MM.1S (cell line): ENCODE data around the gene PAH.

ENCODE experiments used
- DNase-seq: peaks from one replicate; pipeline ENCODE4 v3.0.0-alpha.2; 2015
- H2AFZ ChIP-seq: fragments of 300-600 bp; sonication (generic); 2 replicates; pipeline ENCODE4 v1.6.0; 2016; ENCODE audit warnings: antibody characterized with exemption, low read length
- H3F3A ChIP-seq: fragments of 300-600 bp; sonication (generic); 2 replicates; pipeline ENCODE4 v1.6.1; 2016; ENCODE audit warnings: mild to moderate bottlenecking, antibody characterized with exemption, low read length, moderate library complexity, mixed read lengths; ENCODE audit not compliant: insufficient read depth
- H3K27ac ChIP-seq: fragments of 300-600 bp; sonication (generic); 2 replicates; pipeline ENCODE4 v1.5.1; 2016; ENCODE audit warnings: mild to moderate bottlenecking, low read length
- H3K27me3 ChIP-seq: fragments of 300-600 bp; sonication (generic); replicated peaks from 2 replicates; pipeline ENCODE4 v1.6.0; 2016; ENCODE audit warnings: low read length; ENCODE audit not compliant: insufficient read depth
- H3K36me3 ChIP-seq: fragments of 300-600 bp; sonication (generic); replicated peaks from 2 replicates; pipeline ENCODE4 v1.6.1; 2016; ENCODE audit warnings: mild to moderate bottlenecking, low read length, mixed read lengths; ENCODE audit not compliant: insufficient read depth
- H3K4me1 ChIP-seq: fragments of 300-600 bp; sonication (generic); 2 replicates; pipeline ENCODE4 v1.6.1; 2016; ENCODE audit warnings: low read length, mixed read lengths
- H3K4me2 ChIP-seq: fragments of 300-600 bp; sonication (generic); 2 replicates; pipeline ENCODE4 v1.6.0; 2016; ENCODE audit warnings: low read depth, low read length
- H3K4me3 ChIP-seq: fragments of 300-600 bp; sonication (generic); 2 replicates; pipeline ENCODE4 v1.5.1; 2016; ENCODE audit warnings: low read length, mixed read lengths
- H3K79me2 ChIP-seq: fragments of 300-600 bp; sonication (generic); 2 replicates; pipeline ENCODE4 v1.6.1; 2016; ENCODE audit warnings: mixed run types, low read length, mixed read lengths
- H3K9ac ChIP-seq: fragments of 300-600 bp; sonication (generic); 2 replicates; pipeline ENCODE4 v1.6.1; 2016; ENCODE audit warnings: low read length, mixed read lengths
- H3K9me2 ChIP-seq: fragments of 300-600 bp; sonication (generic); replicated peaks from 2 replicates; pipeline ENCODE4 v1.6.1; 2016; ENCODE audit warnings: mild to moderate bottlenecking, low read length, mixed read lengths; ENCODE audit not compliant: insufficient read depth
- H3K9me3 ChIP-seq: fragments of 300-600 bp; sonication (generic); replicated peaks from 2 replicates; pipeline ENCODE4 v1.6.1; 2016; ENCODE audit warnings: mild to moderate bottlenecking, low read length, mixed read lengths; ENCODE audit not compliant: insufficient read depth
- H4K20me1 ChIP-seq: fragments of 300-600 bp; sonication (generic); 2 replicates; pipeline ENCODE4 v1.6.1; 2016; ENCODE audit warnings: mild to moderate bottlenecking, low read length, moderate library complexity, mixed read lengths; ENCODE audit not compliant: insufficient read depth
- EZH2 ChIP-seq: fragments of 300-600 bp; sonication (generic); optimal IDR thresholded peaks from 2 replicates; pipeline ENCODE3; 2017; ENCODE audit warnings: low read depth, mild to moderate bottlenecking, antibody characterized with exemption, low read length, mixed read lengths
- EZH2phosphoT487 ChIP-seq: fragments of 300-600 bp; sonication (generic); IDR thresholded peaks from 2 replicates; pipeline ENCODE4 v1.6.1; 2018; ENCODE audit warnings: antibody characterized with exemption, low read length
- TF ChIP-seq, protein P1 (sequence below): fragments of 300-600 bp; sonication (generic); IDR thresholded peaks from 2 replicates; pipeline ENCODE4 v1.5.1; 2016; ENCODE audit warnings: antibody characterized with exemption, low read length, mixed read lengths

PAH gene

DNA sequence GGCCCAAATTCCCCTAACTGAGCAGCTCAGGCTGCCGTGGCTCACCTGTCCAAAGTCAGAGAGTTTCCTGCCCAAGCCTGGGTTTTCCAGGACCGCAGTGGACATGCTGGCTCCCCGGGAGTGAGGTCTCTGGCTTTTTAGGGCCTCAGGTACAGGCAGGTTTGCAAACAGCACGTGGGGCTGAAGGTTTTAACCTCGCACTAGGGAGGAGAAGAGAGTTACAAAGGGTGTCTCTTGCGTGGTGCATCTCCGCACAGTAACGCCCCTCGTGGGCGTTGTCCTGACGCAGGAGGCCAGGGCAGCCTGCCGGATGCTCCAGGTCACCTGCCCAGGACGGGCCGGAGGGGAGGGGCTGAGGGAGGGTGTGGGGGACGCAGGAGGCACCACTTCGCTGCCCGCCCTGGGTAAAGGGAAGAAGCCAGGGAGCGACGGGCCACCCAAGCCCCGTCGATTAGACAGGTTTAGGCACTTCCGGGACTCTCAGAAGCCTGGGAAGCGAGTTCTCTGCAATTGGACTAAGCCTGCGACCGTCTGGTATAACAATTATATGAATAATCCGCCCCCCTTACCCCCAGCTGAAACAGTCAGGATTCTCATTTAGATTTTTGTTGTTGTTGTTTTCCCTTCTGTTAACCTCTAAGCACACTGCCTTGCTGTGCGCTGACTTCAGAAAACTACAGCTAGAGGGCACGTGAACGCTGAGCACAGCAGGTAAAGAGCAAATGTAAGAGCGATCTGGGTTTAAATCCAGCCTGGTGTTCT is at the start of gene PAH:
TSS of gene PAH (minus strand) at position 219 of the 762 bp plus-strand sequence. CDS start at position 105, 114 bp downstream.
- Histone ChIP-seq H3K9me2 (no peaks in the 10 kb centered on the region), H2AFZ (peak within 1 kb of the TSS; percentile 49), H3K9me3 (no peaks in the 10 kb centered on the region), H3K4me2 (peak within 1 kb of the TSS; percentile 33; the same call in 1 of the 2 replicates), H3K4me3 (peak within 1 kb of the TSS; percentile 34; the same call in 1 of the 2 replicates), H3K9ac (no peak within 1 kb of the TSS), H3K27me3 (no peaks in the 10 kb centered on the region), H3F3A (no peaks in the 10 kb centered on the region), H3K27ac (no peak within 1 kb of the TSS), H3K36me3 (no peaks in the 10 kb centered on the region), H4K20me1 (no peaks in the 10 kb centered on the region), H3K4me1 (no peaks in the 10 kb centered on the region), H3K79me2 (no peaks in the 10 kb centered on the region)
- no peak for DNase-seq
- TF ChIP-seq EZH2phosphoT487 (no peak), EZH2 (no peak)
- TF ChIP-seq, protein P1, sequence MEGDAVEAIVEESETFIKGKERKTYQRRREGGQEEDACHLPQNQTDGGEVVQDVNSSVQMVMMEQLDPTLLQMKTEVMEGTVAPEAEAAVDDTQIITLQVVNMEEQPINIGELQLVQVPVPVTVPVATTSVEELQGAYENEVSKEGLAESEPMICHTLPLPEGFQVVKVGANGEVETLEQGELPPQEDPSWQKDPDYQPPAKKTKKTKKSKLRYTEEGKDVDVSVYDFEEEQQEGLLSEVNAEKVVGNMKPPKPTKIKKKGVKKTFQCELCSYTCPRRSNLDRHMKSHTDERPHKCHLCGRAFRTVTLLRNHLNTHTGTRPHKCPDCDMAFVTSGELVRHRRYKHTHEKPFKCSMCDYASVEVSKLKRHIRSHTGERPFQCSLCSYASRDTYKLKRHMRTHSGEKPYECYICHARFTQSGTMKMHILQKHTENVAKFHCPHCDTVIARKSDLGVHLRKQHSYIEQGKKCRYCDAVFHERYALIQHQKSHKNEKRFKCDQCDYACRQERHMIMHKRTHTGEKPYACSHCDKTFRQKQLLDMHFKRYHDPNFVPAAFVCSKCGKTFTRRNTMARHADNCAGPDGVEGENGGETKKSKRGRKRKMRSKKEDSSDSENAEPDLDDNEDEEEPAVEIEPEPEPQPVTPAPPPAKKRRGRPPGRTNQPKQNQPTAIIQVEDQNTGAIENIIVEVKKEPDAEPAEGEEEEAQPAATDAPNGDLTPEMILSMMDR = 0 out of 2 replicates have a peak, but pooled peaks have one; percentile 5

GRCh38 chr12:102966200-102966863 is 49.3 kb upstream of the PAH start:
- H3K27ac ChIP-seq = no peak overlapping the region
- H3K9ac ChIP-seq = no peak overlapping the region
- no peak overlapping the region for H2AFZ ChIP-seq
- no peaks in the 10 kb centered on the region for H3K9me3 ChIP-seq
- H3K27me3 ChIP-seq = no peaks in the 10 kb centered on the region
- H3K4me2 ChIP-seq = no peak overlapping the region
- no peak for DNase-seq
- H3K4me3 ChIP-seq = no peak overlapping the region
- no peaks in the 10 kb centered on the region for H3F3A ChIP-seq
- H3K79me2 ChIP-seq = no peaks in the 10 kb centered on the region
- H4K20me1 ChIP-seq = no peaks in the 10 kb centered on the region
- H3K9me2 ChIP-seq = no peaks in the 10 kb centered on the region
- no peaks in the 10 kb centered on the region for H3K4me1 ChIP-seq
- H3K36me3 ChIP-seq = no peaks in the 10 kb centered on the region
- TF ChIP-seq EZH2phosphoT487 (no peak), EZH2 (no peak)
- TF ChIP-seq, protein P1 = no peak

DNA sequence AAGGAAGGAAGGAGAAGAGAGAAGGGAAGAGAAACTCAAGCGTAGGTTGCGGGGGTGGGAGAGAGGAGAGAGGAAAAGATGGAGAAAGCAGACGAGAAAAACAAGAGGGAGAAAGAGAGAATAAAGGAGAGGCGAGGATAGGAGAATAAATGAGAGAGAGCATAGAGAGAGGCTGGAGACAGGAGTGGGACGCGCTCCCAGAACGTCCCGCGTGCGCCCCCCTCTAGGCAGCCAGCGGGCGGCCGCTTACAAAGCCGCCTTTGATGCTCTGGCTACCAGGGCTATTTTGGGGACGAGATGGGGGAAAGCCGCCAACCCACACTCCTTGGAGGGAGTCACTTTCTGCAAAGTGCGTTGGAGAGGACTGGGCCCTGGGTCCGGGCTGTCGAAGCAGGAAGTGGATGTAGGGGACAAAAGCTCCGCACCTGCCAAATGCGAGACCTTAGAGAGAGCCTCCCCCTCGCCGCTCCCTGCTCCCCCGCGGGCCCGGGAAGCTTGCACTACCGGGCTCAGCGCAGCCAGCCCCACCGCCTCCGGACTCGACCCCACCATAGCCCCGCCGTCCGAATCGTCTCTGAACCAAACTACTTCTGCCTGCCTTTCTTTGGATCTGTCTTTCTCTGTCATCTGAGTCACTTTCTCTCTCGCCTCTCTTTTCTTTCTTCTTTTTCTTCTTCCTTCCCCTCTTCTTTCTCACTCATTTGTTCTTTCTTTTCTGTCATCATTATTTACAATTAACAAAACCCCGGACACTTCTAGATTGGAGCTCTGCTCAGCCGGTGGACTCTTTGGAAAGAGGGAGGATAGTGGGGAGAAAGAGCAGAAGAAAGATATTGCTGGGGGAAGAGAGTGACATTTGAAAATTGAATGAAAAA is 48.5 kb upstream of the PAH start:
- H3K79me2 ChIP-seq = no peaks in the 10 kb centered on the region
- no peaks in the 10 kb centered on the region for H3K9me3 ChIP-seq
- peak overlapping the region; percentile 18; the same call in 1 of the 2 replicates for H3K4me2 ChIP-seq
- TF ChIP-seq EZH2 (no peak), EZH2phosphoT487 (no peak)
- TF ChIP-seq, protein P1 = no peak
- no peaks in the 10 kb centered on the region for H3F3A ChIP-seq
- H3K27me3 ChIP-seq = no peaks in the 10 kb centered on the region
- DNase-seq = no peak
- H4K20me1 ChIP-seq = no peaks in the 10 kb centered on the region
- no peak overlapping the region for H2AFZ ChIP-seq
- H3K4me3 ChIP-seq = no peak overlapping the region
- H3K4me1 ChIP-seq = no peaks in the 10 kb centered on the region
- H3K9ac ChIP-seq = no peak overlapping the region
- H3K36me3 ChIP-seq = no peaks in the 10 kb centered on the region
- no peaks in the 10 kb centered on the region for H3K9me2 ChIP-seq
- no peak overlapping the region for H3K27ac ChIP-seq
